Ecto neural progenitor cell (in vitro differentiated cells): ENCODE data around the gene VCL.
A peak's percentile ranks its signal among the peaks of the same experiment; 100 is the strongest.
"Not testable (repeated sequence)": the region's sequence is repeated elsewhere in the genome, so short reads cannot be mapped to it uniquely, and the experiment has no call there.

ENCODE experiments used
- DNase-seq: peaks from one replicate; pipeline ENCODE4 v3.0.0-alpha.2; 2018; ENCODE audit warnings: low spot score

The VCL gene

GRCh38 chr10:74107391-74107790, 109.5 kb downstream of the VCL start:
- DNase-seq: no peak

GRCh38 chr10:74109452-74109851, 111.5 kb downstream of the VCL start:
- no peak for DNase-seq

DNA sequence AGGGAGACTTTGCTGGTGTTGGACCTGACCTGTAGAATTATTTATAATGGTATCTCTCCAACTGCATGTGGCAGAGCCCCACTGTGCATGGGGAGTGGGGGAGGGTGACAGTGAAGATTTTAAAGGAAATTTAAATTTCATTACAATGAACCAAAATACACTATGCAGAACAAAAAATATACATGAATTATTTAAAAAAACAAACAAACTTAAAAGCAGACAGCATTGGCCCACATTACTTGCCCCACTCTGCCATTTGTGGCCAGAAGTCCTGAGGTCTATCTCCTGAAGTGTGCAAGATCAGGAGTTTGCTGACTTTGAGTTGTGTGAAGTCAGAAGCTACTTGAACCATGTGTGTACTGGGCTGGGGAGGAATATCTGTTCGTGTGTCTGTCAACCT, 112.2 kb downstream of the VCL start:
- DNase-seq: no peak

DNA sequence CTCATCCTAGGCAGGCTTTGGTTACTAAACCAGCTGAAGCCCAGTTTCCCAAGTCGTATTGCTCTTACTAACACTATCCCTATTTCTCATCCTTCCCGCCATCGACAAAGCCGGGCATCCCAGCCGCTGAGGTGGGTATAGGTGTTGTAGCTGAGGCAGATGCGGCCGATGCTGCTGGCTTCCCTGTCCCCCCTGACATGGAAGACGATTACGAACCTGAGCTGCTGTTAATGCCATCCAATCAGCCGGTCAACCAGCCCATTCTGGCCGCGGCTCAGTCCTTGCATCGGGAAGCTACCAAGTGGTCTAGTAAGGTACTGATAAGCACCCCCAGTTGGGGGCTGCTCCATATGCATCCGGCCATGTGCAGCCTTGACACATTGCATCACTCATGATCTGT, 113.9 kb downstream of the VCL start:
- no peak for DNase-seq

- DNase-seq: no peak
These were observed 115.6 kb downstream of the VCL start for GRCh38 chr10:74113546-74113945.

DNA sequence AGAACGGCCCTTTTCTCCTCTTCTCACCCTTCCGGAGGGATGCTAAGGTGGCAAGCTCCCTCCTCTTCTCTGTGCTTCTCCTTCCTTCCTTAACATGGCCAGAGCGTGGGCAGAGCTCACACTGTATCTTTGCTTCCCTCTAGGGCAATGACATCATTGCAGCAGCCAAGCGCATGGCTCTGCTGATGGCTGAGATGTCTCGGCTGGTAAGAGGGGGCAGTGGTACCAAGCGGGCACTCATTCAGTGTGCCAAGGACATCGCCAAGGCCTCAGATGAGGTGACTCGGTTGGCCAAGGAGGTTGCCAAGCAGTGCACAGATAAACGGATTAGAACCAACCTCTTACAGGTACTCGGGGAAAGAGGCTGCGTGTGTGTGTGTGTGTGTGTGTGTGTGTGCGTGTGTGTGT, 116.1 kb downstream of the VCL start:
- no peak for DNase-seq

DNA sequence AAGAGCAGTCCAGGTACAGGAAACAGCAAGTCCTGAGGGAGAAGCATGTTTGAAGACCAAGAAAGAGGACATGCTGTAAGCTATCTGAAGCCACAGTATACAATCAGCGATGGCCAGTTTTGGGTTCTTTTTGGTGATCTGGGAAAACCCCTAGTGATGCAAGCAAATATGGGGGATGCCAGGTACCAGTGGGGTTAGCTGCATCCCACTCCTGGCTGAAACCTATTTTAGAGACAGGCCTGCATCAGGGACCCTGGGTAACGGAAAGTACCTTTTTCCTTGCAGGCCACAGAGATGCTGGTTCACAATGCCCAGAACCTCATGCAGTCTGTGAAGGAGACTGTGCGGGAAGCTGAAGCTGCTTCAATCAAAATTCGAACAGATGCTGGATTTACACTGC, 119.8 kb downstream of the VCL start:
- DNase-seq: no peak

DNA sequence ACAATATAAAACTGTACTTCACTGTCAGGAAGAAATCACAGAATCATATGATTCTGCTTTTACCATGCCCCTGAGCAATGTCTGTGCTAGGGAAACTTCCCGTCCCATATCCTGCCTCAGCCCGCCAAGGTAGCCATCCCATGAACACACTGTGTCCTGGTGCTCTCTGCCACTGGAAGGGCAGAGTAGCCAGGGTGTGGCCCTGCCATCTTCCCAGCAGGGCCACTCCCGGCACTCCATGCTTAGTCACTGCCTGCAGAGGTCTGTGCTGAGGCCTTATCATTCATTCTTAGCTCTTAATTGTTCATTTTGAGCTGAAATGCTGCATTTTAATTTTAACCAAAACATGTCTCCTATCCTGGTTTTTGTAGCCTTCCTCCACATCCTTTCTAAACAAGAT, 120.9 kb downstream of the VCL start:
- DNase-seq: no peak

DNA sequence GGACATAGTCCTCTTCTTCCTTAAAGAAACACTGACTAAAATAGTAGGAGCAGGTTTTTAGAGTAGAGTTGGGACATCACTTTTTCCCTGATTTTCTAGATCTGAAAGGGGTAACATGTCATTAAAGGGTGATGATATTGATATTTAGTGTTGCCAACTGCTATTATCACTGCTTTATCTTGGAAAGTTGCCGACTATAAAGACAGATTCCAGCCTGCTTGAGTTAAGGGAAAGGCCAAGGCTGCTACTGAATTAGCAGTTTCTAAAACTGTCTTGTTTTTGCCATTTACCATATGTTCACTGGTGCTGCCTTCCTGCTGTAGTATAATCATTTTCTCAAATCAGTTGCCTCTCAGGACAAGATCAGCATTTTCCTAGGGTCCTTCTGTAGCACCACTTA, 123.0 kb downstream of the VCL start:
- DNase-seq: no peak

- no peak for DNase-seq
These were observed 123.5 kb downstream of the VCL start for GRCh38 chr10:74121368-74121767.

GRCh38 chr10:74122060-74122459, 124.1 kb downstream of the VCL start:
- DNase-seq: no peak

GRCh38 chr10:74123081-74123480, 125.2 kb downstream of the VCL start:
- no peak for DNase-seq

DNA sequence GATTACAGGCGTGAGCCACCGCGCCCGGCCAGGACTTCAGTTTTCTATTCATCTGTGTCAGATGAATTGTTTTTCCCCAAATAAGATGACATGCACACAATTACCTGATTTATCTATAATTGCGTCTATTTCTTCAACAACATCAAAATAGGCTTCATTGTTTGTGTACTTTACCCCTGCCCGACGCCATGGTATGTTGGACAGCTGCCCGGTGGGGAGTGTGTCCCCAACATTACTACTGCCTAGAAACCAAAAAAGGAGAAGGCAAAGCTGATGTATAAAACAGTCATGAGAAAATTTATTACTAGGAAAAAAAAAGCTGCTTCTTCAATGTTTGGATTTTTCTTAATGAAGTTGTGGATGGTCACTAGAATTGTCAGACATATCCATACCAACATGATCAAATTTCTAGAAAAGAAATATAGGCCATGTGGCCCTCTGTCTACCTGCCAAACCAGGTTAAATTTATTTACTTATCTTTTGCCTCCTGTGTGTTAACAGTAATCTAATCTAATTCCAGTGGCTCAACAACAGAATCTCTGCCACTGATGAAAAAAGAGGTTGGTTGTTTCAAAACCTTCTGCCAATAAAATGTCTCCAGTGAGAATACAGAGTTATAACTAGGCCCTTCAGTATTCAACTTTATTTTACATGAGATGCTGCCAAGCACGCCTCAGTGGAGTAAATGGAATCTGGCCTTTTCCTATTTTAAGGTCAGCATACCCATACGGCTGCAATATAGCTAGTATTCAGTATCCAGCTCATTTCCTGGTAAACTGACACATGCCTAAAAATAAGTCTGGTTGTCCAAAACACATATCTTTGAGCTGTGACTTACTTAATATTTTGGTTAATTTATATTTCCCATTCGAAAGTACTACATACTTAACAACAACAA, 136.3 kb downstream of the VCL start:
- no peak for DNase-seq

DNA sequence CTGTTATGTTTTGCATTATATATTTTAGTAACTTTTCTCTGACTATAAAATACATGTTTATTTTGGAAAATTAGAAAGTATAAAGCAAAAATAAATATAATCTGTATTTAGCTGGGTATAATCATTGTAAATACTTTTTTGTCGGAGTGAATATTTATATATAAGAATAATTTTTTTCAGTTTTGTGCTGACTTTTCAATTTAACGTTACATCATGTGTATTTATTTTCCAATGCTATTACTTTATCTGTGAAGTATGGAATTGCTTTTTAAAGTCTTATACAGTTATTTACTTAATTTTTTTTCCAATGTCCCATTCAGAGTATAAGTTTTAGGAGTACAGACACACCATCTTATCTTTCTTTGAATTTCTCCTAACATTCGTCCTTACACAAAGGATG, 137.5 kb downstream of the VCL start:
- DNase-seq: no peak

- no peak for DNase-seq
These were observed 140.1 kb downstream of the VCL start for GRCh38 chr10:74137992-74138391.

DNA sequence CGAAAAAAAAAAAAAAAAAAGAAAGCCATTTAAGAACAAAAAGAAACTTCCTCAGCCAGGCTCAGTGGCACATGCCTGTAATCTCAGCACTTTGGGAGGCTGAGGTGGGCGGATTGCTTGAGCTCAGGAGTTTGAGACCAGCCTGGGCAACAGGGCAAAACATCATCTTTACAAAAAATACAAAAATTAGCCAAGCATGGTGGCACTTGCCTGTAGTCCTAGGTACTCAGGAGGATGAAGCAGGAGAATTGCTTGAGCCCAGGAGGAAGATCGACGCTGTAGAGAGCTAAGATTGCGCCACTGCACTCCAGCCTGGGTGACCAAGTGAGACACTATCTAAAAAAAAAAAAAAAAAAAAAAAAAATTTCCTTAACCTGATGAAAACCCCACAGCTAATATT, 140.7 kb downstream of the VCL start:
- not testable (repeated sequence) for DNase-seq

GRCh38 chr10:74139981-74140380, 142.1 kb downstream of the VCL start:
- no peak for DNase-seq

GRCh38 chr10:74140553-74140952, 142.6 kb downstream of the VCL start:
- DNase-seq: no peak

- DNase-seq: no peak
These were observed 147.2 kb downstream of the VCL start for GRCh38 chr10:74145133-74145532.

DNA sequence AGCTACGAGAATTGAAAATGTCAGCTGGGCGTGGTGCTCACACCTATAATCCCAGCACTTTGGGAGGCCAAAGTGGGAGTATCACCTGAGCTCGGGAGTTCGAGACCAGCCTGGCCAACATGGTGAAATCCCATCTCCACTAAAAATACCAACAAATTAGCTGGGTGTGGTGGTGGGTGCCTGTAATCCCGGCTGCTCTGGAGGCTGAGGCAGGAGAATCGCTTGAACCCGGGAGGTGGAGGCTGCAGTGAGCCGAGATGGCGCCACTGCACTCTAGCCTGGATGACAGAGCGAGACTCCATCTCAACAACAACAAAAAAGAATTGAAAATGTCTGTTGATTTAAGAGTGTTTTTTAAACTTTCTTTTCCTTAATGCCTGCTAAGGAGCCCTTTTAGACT, 149.1 kb downstream of the VCL start:
- not testable (repeated sequence) for DNase-seq

DNA sequence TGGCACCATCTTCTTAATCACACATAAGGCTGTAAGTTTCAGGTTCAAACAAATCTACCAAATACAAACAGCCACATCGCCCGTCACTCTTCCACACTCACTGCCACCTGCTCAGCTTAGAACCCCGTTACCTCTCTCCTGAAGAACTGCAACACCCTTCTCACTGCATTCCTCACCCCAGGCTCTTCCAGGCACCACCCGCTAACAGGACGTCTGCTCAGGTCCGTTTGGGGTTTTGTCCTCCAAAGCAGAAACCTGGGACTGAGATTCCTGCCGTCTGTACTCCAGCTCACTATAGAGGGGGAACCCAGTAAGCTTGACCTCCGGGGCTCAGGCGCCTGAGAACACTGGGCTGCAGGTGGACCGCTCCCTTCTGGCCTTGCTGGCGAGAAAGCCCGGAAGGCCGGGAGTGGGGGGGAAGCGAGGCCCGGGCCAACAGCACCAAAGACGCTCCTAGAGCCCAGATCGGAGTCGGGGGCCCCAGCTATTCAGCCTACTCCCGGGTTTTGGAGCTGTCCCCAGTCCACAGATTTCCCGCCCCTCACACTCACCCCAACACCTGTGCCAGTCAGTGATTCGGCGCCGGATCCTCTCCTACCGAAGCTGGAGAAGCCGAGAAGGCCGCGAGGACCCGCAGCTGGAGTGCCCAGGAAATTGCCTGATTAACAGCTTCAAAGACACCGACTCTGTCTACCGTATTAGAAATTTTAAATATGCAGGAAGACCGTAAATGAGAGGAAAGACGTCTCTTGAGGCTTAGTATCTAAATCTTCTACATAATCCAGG, 152.5 kb downstream of the VCL start, which contains the start of gene AP3M1:
AP3M1 (minus strand) TSS at position 625 of the 786 bp plus-strand sequence. CDS start 12,449 bp downstream, outside the sequence.
- DNase-seq: peak; percentile 87

- DNase-seq: peak; percentile 99
These were observed 153.3 kb downstream of the VCL start, which contains the start of gene ADK for GRCh38 chr10:74150990-74151878. ADK (plus strand) TSS chr10:74151221; CDS start chr10:74151279, 58 bp downstream.
